ENCODE measurements around the gene NPW.

NPW gene

GRCh38 chr16:2043667-2044451 lies 24.3 kb downstream of the NPW start:
- H3K4me3 ChIP-seq (ENCODE audit: low read length): no peak overlapping the region
- H3K36me3 ChIP-seq (ENCODE audit: control insufficient read depth, insufficient read depth, low read length, severe bottlenecking): no peaks in the 10 kb centered on the region
- no peak overlapping the region for H3K9ac ChIP-seq (ENCODE audit: low read length)
- H3K4me1 ChIP-seq (ENCODE audit: control insufficient read depth, insufficient read depth, low read length): peaks cover 17% of the 10 kb centered on the region
- H3K9me3 ChIP-seq (ENCODE audit: control insufficient read depth, low read length): no peaks in the 10 kb centered on the region
- no peak for DNase-seq (ENCODE audit: low read depth)
- no peaks in the 10 kb centered on the region for H3K27me3 ChIP-seq (replicated peaks; ENCODE audit: control insufficient read depth, insufficient read depth, low read length)

- DNase-seq (ENCODE audit: low read depth): no peak
- H3K36me3 ChIP-seq (ENCODE audit: control insufficient read depth, insufficient read depth, low read length, severe bottlenecking): no peaks in the 10 kb centered on the region
- H3K9ac ChIP-seq (ENCODE audit: low read length): no peak overlapping the region
- H3K4me3 ChIP-seq (ENCODE audit: low read length): no peak overlapping the region
- H3K27me3 ChIP-seq (replicated peaks; ENCODE audit: control insufficient read depth, insufficient read depth, low read length): no peaks in the 10 kb centered on the region
- no peaks in the 10 kb centered on the region for H3K9me3 ChIP-seq (ENCODE audit: control insufficient read depth, low read length)
- peaks cover 11% of the 10 kb centered on the region for H3K4me1 ChIP-seq (ENCODE audit: control insufficient read depth, insufficient read depth, low read length)
Measured at GRCh38 chr16:2044541-2044940, 25.0 kb downstream of the NPW start.

GRCh38 chr16:2045965-2046892 lies 26.6 kb downstream of the NPW start:
- Histone ChIP-seq H3K4me3 (ENCODE audit: low read length) (peak overlapping the region; percentile 88), H3K9me3 (ENCODE audit: control insufficient read depth, low read length) (no peaks in the 10 kb centered on the region), H3K27me3 (replicated peaks; ENCODE audit: control insufficient read depth, insufficient read depth, low read length) (no peaks in the 10 kb centered on the region), H3K9ac (ENCODE audit: low read length) (peak overlapping the region; percentile 90), H3K4me1 (ENCODE audit: control insufficient read depth, insufficient read depth, low read length) (peaks cover 8% of the 10 kb centered on the region), H3K36me3 (ENCODE audit: control insufficient read depth, insufficient read depth, low read length, severe bottlenecking) (peaks cover 4% of the 10 kb centered on the region)
- DNase-seq (ENCODE audit: low read depth): no peak

GRCh38 chr16:2046893-2047329 lies 27.3 kb downstream of the NPW start:
- Histone ChIP-seq H3K9me3 (ENCODE audit: control insufficient read depth, low read length) (no peaks in the 10 kb centered on the region), H3K27me3 (replicated peaks; ENCODE audit: control insufficient read depth, insufficient read depth, low read length) (no peaks in the 10 kb centered on the region), H3K9ac (ENCODE audit: low read length) (peak overlapping the region; percentile 90), H3K4me3 (ENCODE audit: low read length) (peak overlapping the region; percentile 88), H3K36me3 (ENCODE audit: control insufficient read depth, insufficient read depth, low read length, severe bottlenecking) (peaks cover 11% of the 10 kb centered on the region), H3K4me1 (ENCODE audit: control insufficient read depth, insufficient read depth, low read length) (peaks cover 8% of the 10 kb centered on the region)
- DNase-seq (ENCODE audit: low read depth): no peak

GRCh38 chr16:2047330-2048115 lies 27.9 kb downstream of the NPW start, which contains the start of the genes NTHL1 and TSC2:
NTHL1 (minus strand) TSS chr16:2047834; CDS start chr16:2047823, 11 bp downstream.
TSC2 (plus strand) TSS chr16:2047985; CDS start chr16:2048616, 631 bp downstream.
- peak; percentile 98 for DNase-seq (ENCODE audit: low read depth)
- H3K4me1 ChIP-seq (ENCODE audit: control insufficient read depth, insufficient read depth, low read length): peaks cover 8% of the 10 kb centered on the region
- peaks cover 17% of the 10 kb centered on the region for H3K36me3 ChIP-seq (ENCODE audit: control insufficient read depth, insufficient read depth, low read length, severe bottlenecking)
- H3K4me3 ChIP-seq (ENCODE audit: low read length): peak within 1 kb of the TSS; percentile 88
- H3K9me3 ChIP-seq (ENCODE audit: control insufficient read depth, low read length): no peaks in the 10 kb centered on the region
- H3K27me3 ChIP-seq (replicated peaks; ENCODE audit: control insufficient read depth, insufficient read depth, low read length): no peaks in the 10 kb centered on the region
- peak within 1 kb of the TSS; percentile 90 for H3K9ac ChIP-seq (ENCODE audit: low read length)

GRCh38 chr16:2048116-2048543 lies 28.5 kb downstream of the NPW start:
- H3K36me3 ChIP-seq (ENCODE audit: control insufficient read depth, insufficient read depth, low read length, severe bottlenecking): peaks cover 19% of the 10 kb centered on the region
- peaks cover 8% of the 10 kb centered on the region for H3K4me1 ChIP-seq (ENCODE audit: control insufficient read depth, insufficient read depth, low read length)
- no peaks in the 10 kb centered on the region for H3K9me3 ChIP-seq (ENCODE audit: control insufficient read depth, low read length)
- H3K4me3 ChIP-seq (ENCODE audit: low read length): peak overlapping the region; percentile 88
- DNase-seq (ENCODE audit: low read depth): peak; percentile 51
- peak overlapping the region; percentile 90 for H3K9ac ChIP-seq (ENCODE audit: low read length)
- no peaks in the 10 kb centered on the region for H3K27me3 ChIP-seq (replicated peaks; ENCODE audit: control insufficient read depth, insufficient read depth, low read length)

GRCh38 chr16:2053211-2053610 lies 33.6 kb downstream of the NPW start:
- no peak overlapping the region for H3K4me3 ChIP-seq (ENCODE audit: low read length)
- no peaks in the 10 kb centered on the region for H3K27me3 ChIP-seq (replicated peaks; ENCODE audit: control insufficient read depth, insufficient read depth, low read length)
- no peak overlapping the region for H3K9ac ChIP-seq (ENCODE audit: low read length)
- no peaks in the 10 kb centered on the region for H3K9me3 ChIP-seq (ENCODE audit: control insufficient read depth, low read length)
- H3K36me3 ChIP-seq (ENCODE audit: control insufficient read depth, insufficient read depth, low read length, severe bottlenecking): peaks cover 47% of the 10 kb centered on the region
- H3K4me1 ChIP-seq (ENCODE audit: control insufficient read depth, insufficient read depth, low read length): peaks cover 5% of the 10 kb centered on the region
- DNase-seq (ENCODE audit: low read depth): no peak

- Histone ChIP-seq H3K27me3 (replicated peaks; ENCODE audit: control insufficient read depth, insufficient read depth, low read length) (no peaks in the 10 kb centered on the region), H3K4me3 (ENCODE audit: low read length) (no peak overlapping the region), H3K4me1 (ENCODE audit: control insufficient read depth, insufficient read depth, low read length) (peaks cover under 1% of the 10 kb centered on the region), H3K9ac (ENCODE audit: low read length) (no peak overlapping the region), H3K36me3 (ENCODE audit: control insufficient read depth, insufficient read depth, low read length, severe bottlenecking) (peaks cover 53% of the 10 kb centered on the region), H3K9me3 (ENCODE audit: control insufficient read depth, low read length) (no peaks in the 10 kb centered on the region)
- DNase-seq (ENCODE audit: low read depth): no peak
Measured at GRCh38 chr16:2053897-2054296, 34.3 kb downstream of the NPW start.

GRCh38 chr16:2054543-2055245 lies 35.1 kb downstream of the NPW start:
- DNase-seq (ENCODE audit: low read depth): no peak
- H3K4me1 ChIP-seq (ENCODE audit: control insufficient read depth, insufficient read depth, low read length): no peaks in the 10 kb centered on the region
- no peak overlapping the region for H3K4me3 ChIP-seq (ENCODE audit: low read length)
- peaks cover 55% of the 10 kb centered on the region for H3K36me3 ChIP-seq (ENCODE audit: control insufficient read depth, insufficient read depth, low read length, severe bottlenecking)
- H3K9ac ChIP-seq (ENCODE audit: low read length): no peak overlapping the region
- no peaks in the 10 kb centered on the region for H3K9me3 ChIP-seq (ENCODE audit: control insufficient read depth, low read length)
- H3K27me3 ChIP-seq (replicated peaks; ENCODE audit: control insufficient read depth, insufficient read depth, low read length): no peaks in the 10 kb centered on the region

GRCh38 chr16:2056077-2056476 lies 36.5 kb downstream of the NPW start:
- no peak overlapping the region for H3K4me3 ChIP-seq (ENCODE audit: low read length)
- DNase-seq (ENCODE audit: low read depth): no peak
- peaks cover 62% of the 10 kb centered on the region for H3K36me3 ChIP-seq (ENCODE audit: control insufficient read depth, insufficient read depth, low read length, severe bottlenecking)
- H3K9me3 ChIP-seq (ENCODE audit: control insufficient read depth, low read length): no peaks in the 10 kb centered on the region
- H3K27me3 ChIP-seq (replicated peaks; ENCODE audit: control insufficient read depth, insufficient read depth, low read length): no peaks in the 10 kb centered on the region
- H3K9ac ChIP-seq (ENCODE audit: low read length): no peak overlapping the region
- H3K4me1 ChIP-seq (ENCODE audit: control insufficient read depth, insufficient read depth, low read length): no peaks in the 10 kb centered on the region
